HepG2 (cell line): Measurements from ENCODE around the gene CPT1C. TPM values are rescaled to one million over a fixed set of nuclear protein-coding genes. Genes with fewer than 3 reads are reported as not detected.

Source experiments
- ATRX ChIP-seq: sonication (generic); formaldehyde crosslinking; IDR thresholded peaks from 2 replicates; pipeline ENCODE4 v1.4.0; 2020; ENCODE audit warnings: missing genetic modification reagents, borderline replicate concordance
- CBX5 ChIP-seq: sonication (generic); formaldehyde crosslinking; IDR thresholded peaks from 2 replicates; pipeline ENCODE4 v1.4.0; 2020; ENCODE audit warnings: missing genetic modification reagents, borderline replicate concordance
- CEBPB ChIP-seq: IDR thresholded peaks from 2 replicates; pipeline ENCODE4 v1.6.1; 2011; ENCODE audit warnings: low read depth, low read length, improper control_type of control experiment, borderline replicate concordance
- ELF3 ChIP-seq: IDR thresholded peaks from 2 replicates; pipeline ENCODE4 v1.6.1; 2016; ENCODE audit warnings: missing genetic modification reagents, missing compliant biosample characterization
- FOXA1 ChIP-seq, 2 experiments: fragments of 450-650 bp in 1 of 2; sonication (generic) in 1 of 2; formaldehyde crosslinking in 1 of 2; IDR thresholded peaks; 2 replicates each; pipeline versions ENCODE4 v1.4.0 to v1.6.1; 2016 to 2020; ENCODE audit warnings: missing genetic modification reagents in 1 of 2
- HDAC2 ChIP-seq: sonication (generic); formaldehyde crosslinking; IDR thresholded peaks from 2 replicates; pipeline ENCODE4 v1.4.0; 2020; ENCODE audit warnings: missing genetic modification reagents
- KDM3A ChIP-seq: IDR thresholded peaks from 2 replicates; pipeline ENCODE4 v1.6.1; 2018; ENCODE audit warnings: low read depth, missing compliant biosample characterization
- MIER2 ChIP-seq: IDR thresholded peaks from 2 replicates; pipeline ENCODE4 v1.6.1; 2016; ENCODE audit warnings: missing biosample characterization, missing genetic modification reagents
- NR2F1 ChIP-seq, 2 experiments: fragments of 450-650 bp in 1 of 2; formaldehyde crosslinking in 1 of 2; IDR thresholded peaks; 2 replicates each; pipeline versions ENCODE4 v1.5.0 to v1.6.1; 2016 to 2020; ENCODE audit warnings: mild to moderate bottlenecking in 1 of 2, missing compliant biosample characterization in 1 of 2, missing genetic modification reagents in 1 of 2, moderate library complexity in 1 of 2
- ZNF530 ChIP-seq: sonication (generic); formaldehyde crosslinking; IDR thresholded peaks from 2 replicates; pipeline ENCODE4 v1.5.0; 2020; ENCODE audit warnings: low read depth, mild to moderate bottlenecking, missing genetic modification reagents
- ZNF720 ChIP-seq: sonication (generic); formaldehyde crosslinking; IDR thresholded peaks from 2 replicates; pipeline ENCODE4 v1.4.0; 2020; ENCODE audit warnings: missing genetic modification reagents
- polyA plus RNA-seq, 8 experiments: library from polyadenylated mRNA; depleted of rRNA in 3 of 8; stranded (reverse) in 7 of 8; unstranded in 1 of 8; fragments of >200 nt; fragmentation: Illumina TruSeq in 4 of 8; extraction: Trizol in 4 of 8; gene quantifications; 2 replicates each; pipeline versions ENCODE4 v1.2.1 to v1.2.3, GENCODE V29; 2011 to 2016; ENCODE audit warnings: low read depth in 4 of 8, missing spikeins in 1 of 8, mixed read lengths in 1 of 8; ENCODE audit not compliant: insufficient read depth in 1 of 8
- total RNA-seq, 5 experiments: library from RNA; depleted of rRNA; stranded (reverse); fragments of >200 nt; fragmentation: Illumina TruSeq; extraction: Trizol; gene quantifications; 2 replicates each; pipeline ENCODE4 v1.2.3, GENCODE V29; 2016; ENCODE audit warnings: low read depth in 1 of 5
- TF ChIP-seq, protein P1 (sequence below): sonication (generic); formaldehyde crosslinking; IDR thresholded peaks from 2 replicates; pipeline ENCODE4 v1.5.0; 2020; ENCODE audit warnings: mild to moderate bottlenecking, missing genetic modification reagents, moderate library complexity
- TF ChIP-seq, protein P2 (sequence below): sonication (generic); formaldehyde crosslinking; IDR thresholded peaks from 2 replicates; pipeline ENCODE4 v1.8.1; 2022; ENCODE audit warnings: mild to moderate bottlenecking, missing genetic modification reagents
- TF ChIP-seq, protein P3 (sequence below): sonication (generic); formaldehyde crosslinking; IDR thresholded peaks from 2 replicates; pipeline ENCODE4 v1.8.0; 2022; ENCODE audit warnings: missing genetic modification reagents, mild to moderate bottlenecking, moderate library complexity, borderline replicate concordance
- TF ChIP-seq, protein P4 (sequence below): sonication (generic); formaldehyde crosslinking; conservative IDR thresholded peaks from 2 replicates; pipeline ENCODE4 v1.8.0; 2022; ENCODE audit warnings: mild to moderate bottlenecking, moderate library complexity, missing genetic modification reagents
- TF ChIP-seq, protein P5 (sequence below): sonication (generic); formaldehyde crosslinking; IDR thresholded peaks from 2 replicates; pipeline ENCODE4 v1.5.0; 2020; ENCODE audit warnings: mild to moderate bottlenecking, missing genetic modification reagents, borderline replicate concordance

Gene CPT1C
- total and polyA plus RNA-seq, 2 of the 13 experiments (the other 11 are each of a cell fraction or from before 2014, with no cell fraction given): 0.18 TPM; not detected in 1

DNA sequence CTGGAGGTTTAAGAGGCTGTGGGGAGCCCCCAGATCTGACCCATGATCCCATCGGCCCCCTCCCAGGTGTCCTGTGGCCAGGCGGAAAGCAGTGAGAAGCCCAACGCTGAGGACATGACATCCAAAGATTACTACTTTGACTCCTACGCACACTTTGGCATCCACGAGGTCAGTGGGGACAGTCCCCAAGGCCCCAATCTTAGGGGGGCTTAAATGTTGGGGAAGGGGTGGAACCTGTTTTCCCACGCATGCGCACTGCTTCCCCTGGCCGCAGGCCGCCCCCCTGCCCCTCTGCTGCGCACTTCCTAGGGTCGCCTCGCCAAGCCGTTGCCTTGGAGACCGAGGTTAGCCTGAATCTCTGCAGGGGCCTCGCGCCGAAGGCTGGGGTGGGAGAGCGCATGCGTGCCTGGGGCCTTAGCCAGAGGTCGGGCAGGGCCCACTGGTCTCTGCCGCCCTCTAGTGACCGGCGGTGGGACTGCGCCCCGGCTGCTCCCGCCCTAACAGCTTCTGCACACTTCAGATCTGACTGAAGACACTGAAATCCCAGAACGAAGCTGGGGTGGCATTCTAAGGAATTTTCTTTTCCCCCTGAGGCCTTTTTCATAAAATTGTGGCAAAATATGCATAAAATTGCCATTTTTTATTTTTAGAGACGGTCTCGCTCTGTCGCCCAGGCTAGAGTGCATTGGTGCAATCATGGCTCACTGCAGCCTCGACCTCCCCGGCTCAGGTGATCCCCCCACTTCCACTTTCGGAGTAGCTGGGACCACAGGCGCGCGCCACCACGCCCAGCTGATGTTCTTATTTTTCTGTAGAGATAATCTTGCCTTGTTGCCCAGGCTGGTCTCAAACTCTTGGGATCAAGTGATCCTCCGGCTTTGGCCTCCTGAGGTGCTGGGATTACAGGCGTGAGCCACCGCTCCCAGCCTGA is 10.2 kb upstream of the CPT1C start (continued):
- TF ChIP-seq, protein P1, sequence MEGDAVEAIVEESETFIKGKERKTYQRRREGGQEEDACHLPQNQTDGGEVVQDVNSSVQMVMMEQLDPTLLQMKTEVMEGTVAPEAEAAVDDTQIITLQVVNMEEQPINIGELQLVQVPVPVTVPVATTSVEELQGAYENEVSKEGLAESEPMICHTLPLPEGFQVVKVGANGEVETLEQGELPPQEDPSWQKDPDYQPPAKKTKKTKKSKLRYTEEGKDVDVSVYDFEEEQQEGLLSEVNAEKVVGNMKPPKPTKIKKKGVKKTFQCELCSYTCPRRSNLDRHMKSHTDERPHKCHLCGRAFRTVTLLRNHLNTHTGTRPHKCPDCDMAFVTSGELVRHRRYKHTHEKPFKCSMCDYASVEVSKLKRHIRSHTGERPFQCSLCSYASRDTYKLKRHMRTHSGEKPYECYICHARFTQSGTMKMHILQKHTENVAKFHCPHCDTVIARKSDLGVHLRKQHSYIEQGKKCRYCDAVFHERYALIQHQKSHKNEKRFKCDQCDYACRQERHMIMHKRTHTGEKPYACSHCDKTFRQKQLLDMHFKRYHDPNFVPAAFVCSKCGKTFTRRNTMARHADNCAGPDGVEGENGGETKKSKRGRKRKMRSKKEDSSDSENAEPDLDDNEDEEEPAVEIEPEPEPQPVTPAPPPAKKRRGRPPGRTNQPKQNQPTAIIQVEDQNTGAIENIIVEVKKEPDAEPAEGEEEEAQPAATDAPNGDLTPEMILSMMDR (CRISPR knock-in tag): peak; percentile 95
- TF ChIP-seq, protein P2, sequence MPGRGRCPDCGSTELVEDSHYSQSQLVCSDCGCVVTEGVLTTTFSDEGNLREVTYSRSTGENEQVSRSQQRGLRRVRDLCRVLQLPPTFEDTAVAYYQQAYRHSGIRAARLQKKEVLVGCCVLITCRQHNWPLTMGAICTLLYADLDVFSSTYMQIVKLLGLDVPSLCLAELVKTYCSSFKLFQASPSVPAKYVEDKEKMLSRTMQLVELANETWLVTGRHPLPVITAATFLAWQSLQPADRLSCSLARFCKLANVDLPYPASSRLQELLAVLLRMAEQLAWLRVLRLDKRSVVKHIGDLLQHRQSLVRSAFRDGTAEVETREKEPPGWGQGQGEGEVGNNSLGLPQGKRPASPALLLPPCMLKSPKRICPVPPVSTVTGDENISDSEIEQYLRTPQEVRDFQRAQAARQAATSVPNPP (CRISPR knock-in tag): no peak
- TF ChIP-seq, protein P3, sequence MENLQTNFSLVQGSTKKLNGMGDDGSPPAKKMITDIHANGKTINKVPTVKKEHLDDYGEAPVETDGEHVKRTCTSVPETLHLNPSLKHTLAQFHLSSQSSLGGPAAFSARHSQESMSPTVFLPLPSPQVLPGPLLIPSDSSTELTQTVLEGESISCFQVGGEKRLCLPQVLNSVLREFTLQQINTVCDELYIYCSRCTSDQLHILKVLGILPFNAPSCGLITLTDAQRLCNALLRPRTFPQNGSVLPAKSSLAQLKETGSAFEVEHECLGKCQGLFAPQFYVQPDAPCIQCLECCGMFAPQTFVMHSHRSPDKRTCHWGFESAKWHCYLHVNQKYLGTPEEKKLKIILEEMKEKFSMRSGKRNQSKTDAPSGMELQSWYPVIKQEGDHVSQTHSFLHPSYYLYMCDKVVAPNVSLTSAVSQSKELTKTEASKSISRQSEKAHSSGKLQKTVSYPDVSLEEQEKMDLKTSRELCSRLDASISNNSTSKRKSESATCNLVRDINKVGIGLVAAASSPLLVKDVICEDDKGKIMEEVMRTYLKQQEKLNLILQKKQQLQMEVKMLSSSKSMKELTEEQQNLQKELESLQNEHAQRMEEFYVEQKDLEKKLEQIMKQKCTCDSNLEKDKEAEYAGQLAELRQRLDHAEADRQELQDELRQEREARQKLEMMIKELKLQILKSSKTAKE (CRISPR knock-in tag): no peak
- no peak for TF ChIP-seq CEBPB
- 0 out of 2 replicates have a peak, but pooled peaks have one; percentile 17 for TF ChIP-seq ELF3 (CRISPR knock-in tag)
- TF ChIP-seq ATRX: no peak
- peak; percentile 21; the same call in 1 of the 2 replicates for TF ChIP-seq CBX5 (CRISPR knock-in tag)
- TF ChIP-seq HDAC2: 0 out of 2 replicates have a peak, but pooled peaks have one; percentile 32
- no peak for TF ChIP-seq ZNF530 (CRISPR knock-in tag)
- TF ChIP-seq, protein P4, sequence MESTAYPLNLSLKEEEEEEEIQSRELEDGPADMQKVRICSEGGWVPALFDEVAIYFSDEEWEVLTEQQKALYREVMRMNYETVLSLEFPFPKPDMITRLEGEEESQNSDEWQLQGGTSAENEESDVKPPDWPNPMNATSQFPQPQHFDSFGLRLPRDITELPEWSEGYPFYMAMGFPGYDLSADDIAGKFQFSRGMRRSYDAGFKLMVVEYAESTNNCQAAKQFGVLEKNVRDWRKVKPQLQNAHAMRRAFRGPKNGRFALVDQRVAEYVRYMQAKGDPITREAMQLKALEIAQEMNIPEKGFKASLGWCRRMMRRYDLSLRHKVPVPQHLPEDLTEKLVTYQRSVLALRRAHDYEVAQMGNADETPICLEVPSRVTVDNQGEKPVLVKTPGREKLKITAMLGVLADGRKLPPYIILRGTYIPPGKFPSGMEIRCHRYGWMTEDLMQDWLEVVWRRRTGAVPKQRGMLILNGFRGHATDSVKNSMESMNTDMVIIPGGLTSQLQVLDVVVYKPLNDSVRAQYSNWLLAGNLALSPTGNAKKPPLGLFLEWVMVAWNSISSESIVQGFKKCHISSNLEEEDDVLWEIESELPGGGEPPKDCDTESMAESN (CRISPR knock-in tag): no peak
- TF ChIP-seq FOXA1 (IDR thresholded peaks at IDR 0.05): no peak
- no peak for TF ChIP-seq FOXA1 (CRISPR knock-in tag; IDR thresholded peaks at IDR 0.05)
- TF ChIP-seq ZNF720 (CRISPR knock-in tag): no peak
- no peak for TF ChIP-seq NR2F1 (CRISPR knock-in tag; IDR thresholded peaks at IDR 0.05)
- TF ChIP-seq, protein P5, sequence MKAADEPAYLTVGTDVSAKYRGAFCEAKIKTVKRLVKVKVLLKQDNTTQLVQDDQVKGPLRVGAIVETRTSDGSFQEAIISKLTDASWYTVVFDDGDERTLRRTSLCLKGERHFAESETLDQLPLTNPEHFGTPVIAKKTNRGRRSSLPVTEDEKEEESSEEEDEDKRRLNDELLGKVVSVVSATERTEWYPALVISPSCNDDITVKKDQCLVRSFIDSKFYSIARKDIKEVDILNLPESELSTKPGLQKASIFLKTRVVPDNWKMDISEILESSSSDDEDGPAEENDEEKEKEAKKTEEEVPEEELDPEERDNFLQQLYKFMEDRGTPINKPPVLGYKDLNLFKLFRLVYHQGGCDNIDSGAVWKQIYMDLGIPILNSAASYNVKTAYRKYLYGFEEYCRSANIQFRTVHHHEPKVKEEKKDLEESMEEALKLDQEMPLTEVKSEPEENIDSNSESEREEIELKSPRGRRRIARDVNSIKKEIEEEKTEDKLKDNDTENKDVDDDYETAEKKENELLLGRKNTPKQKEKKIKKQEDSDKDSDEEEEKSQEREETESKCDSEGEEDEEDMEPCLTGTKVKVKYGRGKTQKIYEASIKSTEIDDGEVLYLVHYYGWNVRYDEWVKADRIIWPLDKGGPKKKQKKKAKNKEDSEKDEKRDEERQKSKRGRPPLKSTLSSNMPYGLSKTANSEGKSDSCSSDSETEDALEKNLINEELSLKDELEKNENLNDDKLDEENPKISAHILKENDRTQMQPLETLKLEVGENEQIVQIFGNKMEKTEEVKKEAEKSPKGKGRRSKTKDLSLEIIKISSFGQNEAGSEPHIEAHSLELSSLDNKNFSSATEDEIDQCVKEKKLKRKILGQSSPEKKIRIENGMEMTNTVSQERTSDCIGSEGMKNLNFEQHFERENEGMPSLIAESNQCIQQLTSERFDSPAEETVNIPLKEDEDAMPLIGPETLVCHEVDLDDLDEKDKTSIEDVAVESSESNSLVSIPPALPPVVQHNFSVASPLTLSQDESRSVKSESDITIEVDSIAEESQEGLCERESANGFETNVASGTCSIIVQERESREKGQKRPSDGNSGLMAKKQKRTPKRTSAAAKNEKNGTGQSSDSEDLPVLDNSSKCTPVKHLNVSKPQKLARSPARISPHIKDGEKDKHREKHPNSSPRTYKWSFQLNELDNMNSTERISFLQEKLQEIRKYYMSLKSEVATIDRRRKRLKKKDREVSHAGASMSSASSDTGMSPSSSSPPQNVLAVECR: peak; percentile 53; the same call in 1 of the 2 replicates
- 0 out of 2 replicates have a peak, but pooled peaks have one; percentile 40 for TF ChIP-seq KDM3A (CRISPR knock-in tag)
- no peak for TF ChIP-seq MIER2 (CRISPR knock-in tag)
